Left lobe of liver (tissue), 1 donor: ENCODE measurements around the gene RAB4A. TPM values are rescaled to one million over a fixed set of nuclear protein-coding genes. Genes with fewer than 3 reads are reported as not detected.

ENCODE experiments used
- total RNA-seq: library from RNA; stranded (reverse); gene quantifications from one replicate; pipeline ENCODE4 v1.2.1, GENCODE V29; 2021
- donor health status: DM: no; HTN: yes; CAD: no.

Gene RAB4A
- total RNA-seq, 1 donor from 2014 or later, result 63.7 TPM

Other genes with a start within 250 kb of the RAB4A start
- gene CCSAP, start 71.9 kb downstream of the RAB4A start, total RNA-seq, result 1.9 TPM
- not detected for gene ACTA1, start 163.0 kb downstream of the RAB4A start, total RNA-seq
- 12.1 TPM for gene NUP133, start 237.2 kb downstream of the RAB4A start, total RNA-seq